T-helper 1 cell treated with Interleukin-12 subunit alpha and Interleukin-12 subunit beta and Interleukin-4 antibody, amounts not matched to agents 30 μg/mL and 1 μg/mL, for 36 hours (primary cell): ENCODE measurements around the gene APOBR.
A peak's percentile ranks its signal among the peaks of the same experiment; 100 is the strongest.
"Not testable (repeated sequence)": the region's sequence is repeated elsewhere in the genome, so short reads cannot be mapped to it uniquely, and the experiment has no call there.

Experiments
- H3K27ac Mint-ChIP-seq: one replicate; pipeline ENCODE4 v1.8.0; 2021; ENCODE audit warnings: mild to moderate bottlenecking, mixed read lengths
- H3K27me3 Mint-ChIP-seq: one replicate; pipeline ENCODE4 v1.8.0; 2021; ENCODE audit warnings: low read depth, mixed read lengths
- H3K36me3 Mint-ChIP-seq: one replicate; pipeline ENCODE4 v1.8.0; 2021; ENCODE audit warnings: low read depth, mixed read lengths
- H3K4me1 Mint-ChIP-seq: one replicate; pipeline ENCODE4 v1.8.0; 2021; ENCODE audit warnings: low read depth, mixed read lengths
- H3K4me3 Mint-ChIP-seq: one replicate; pipeline ENCODE4 v1.8.0; 2021; ENCODE audit warnings: mild to moderate bottlenecking, moderate library complexity, mixed read lengths
- H3K9me3 Mint-ChIP-seq: one replicate; pipeline ENCODE4 v1.8.0; 2021; ENCODE audit warnings: mixed read lengths

The APOBR gene

GRCh38 chr16:28494121-28494851 is at the start of gene APOBR:
Gene APOBR (plus strand): TSS chr16:28494643. CDS start chr16:28494682, 39 bp downstream.
- Mint-ChIP-seq H3K36me3 (peaks cover 26% of the 10 kb centered on the region), H3K4me1 (peaks cover 51% of the 10 kb centered on the region), H3K27me3 (no peaks in the 10 kb centered on the region), H3K27ac (peak within 1 kb of the TSS; percentile 97), H3K4me3 (peak within 1 kb of the TSS; percentile 83), H3K9me3 (no peaks in the 10 kb centered on the region)

- H3K4me3 Mint-ChIP-seq, H3K9me3 Mint-ChIP-seq, H3K27me3 Mint-ChIP-seq, H3K27ac Mint-ChIP-seq, H3K36me3 Mint-ChIP-seq, H3K4me1 Mint-ChIP-seq: not testable (repeated sequence)
These were observed 48.1 kb upstream of the APOBR start for GRCh38 chr16:28446388-28446787.

GRCh38 chr16:28447081-28447480 is 47.4 kb upstream of the APOBR start:
- not testable (repeated sequence) for H3K36me3 Mint-ChIP-seq, H3K4me1 Mint-ChIP-seq, H3K27me3 Mint-ChIP-seq, H3K27ac Mint-ChIP-seq, H3K9me3 Mint-ChIP-seq, H3K4me3 Mint-ChIP-seq

GRCh38 chr16:28473714-28474265 is 20.7 kb upstream of the APOBR start:
- peaks cover 3% of the 10 kb centered on the region for H3K4me1 Mint-ChIP-seq
- no peak overlapping the region for H3K27ac Mint-ChIP-seq
- H3K4me3 Mint-ChIP-seq = no peak overlapping the region

GRCh38 chr16:28475221-28475620 is 19.2 kb upstream of the APOBR start:
- H3K9me3 Mint-ChIP-seq = no peaks in the 10 kb centered on the region
- no peak overlapping the region for H3K27ac Mint-ChIP-seq
- H3K4me3 Mint-ChIP-seq = no peak overlapping the region
- no peaks in the 10 kb centered on the region for H3K27me3 Mint-ChIP-seq
- peaks cover 3% of the 10 kb centered on the region for H3K4me1 Mint-ChIP-seq
- H3K36me3 Mint-ChIP-seq = peaks cover 22% of the 10 kb centered on the region

More at GRCh38 chr16:28473714-28474265, 20.7 kb upstream of the APOBR start:
- H3K36me3 Mint-ChIP-seq = peaks cover 22% of the 10 kb centered on the region
- no peaks in the 10 kb centered on the region for H3K9me3 Mint-ChIP-seq
- no peaks in the 10 kb centered on the region for H3K27me3 Mint-ChIP-seq

GRCh38 chr16:28477311-28477920 is 17.0 kb upstream of the APOBR start:
- Mint-ChIP-seq H3K4me3 (no peak overlapping the region), H3K27ac (no peak overlapping the region), H3K4me1 (peaks cover 3% of the 10 kb centered on the region), H3K27me3 (no peaks in the 10 kb centered on the region), H3K9me3 (no peaks in the 10 kb centered on the region), H3K36me3 (peaks cover 24% of the 10 kb centered on the region)

- H3K9me3 Mint-ChIP-seq = no peaks in the 10 kb centered on the region
- no peak overlapping the region for H3K27ac Mint-ChIP-seq
- no peak overlapping the region for H3K4me3 Mint-ChIP-seq
- peaks cover 1% of the 10 kb centered on the region for H3K4me1 Mint-ChIP-seq
- peaks cover 26% of the 10 kb centered on the region for H3K36me3 Mint-ChIP-seq
- no peaks in the 10 kb centered on the region for H3K27me3 Mint-ChIP-seq
These were observed 15.8 kb upstream of the APOBR start for GRCh38 chr16:28478506-28479180.

GRCh38 chr16:28482026-28482425 is 12.4 kb upstream of the APOBR start:
- Mint-ChIP-seq H3K4me3 (no peak overlapping the region), H3K4me1 (no peaks in the 10 kb centered on the region), H3K27ac (no peak overlapping the region), H3K27me3 (no peaks in the 10 kb centered on the region), H3K9me3 (no peaks in the 10 kb centered on the region), H3K36me3 (peaks cover 20% of the 10 kb centered on the region)

- H3K36me3 Mint-ChIP-seq = peaks cover 22% of the 10 kb centered on the region
- not testable (repeated sequence) for H3K4me1 Mint-ChIP-seq, H3K4me3 Mint-ChIP-seq, H3K27me3 Mint-ChIP-seq, H3K9me3 Mint-ChIP-seq, H3K27ac Mint-ChIP-seq
These were observed 11.1 kb upstream of the APOBR start for GRCh38 chr16:28483361-28483760.

GRCh38 chr16:28486266-28486665 is 8.2 kb upstream of the APOBR start:
- Mint-ChIP-seq H3K4me3 (no peak overlapping the region), H3K36me3 (peaks cover 30% of the 10 kb centered on the region), H3K27me3 (no peaks in the 10 kb centered on the region), H3K27ac (no peak overlapping the region), H3K9me3 (no peaks in the 10 kb centered on the region), H3K4me1 (peaks cover 7% of the 10 kb centered on the region)

GRCh38 chr16:28491230-28491969 is 3.0 kb upstream of the APOBR start:
- Mint-ChIP-seq H3K4me3 (peak overlapping the region; percentile 93), H3K36me3 (peaks cover 31% of the 10 kb centered on the region), H3K27ac (peak overlapping the region; percentile 100), H3K9me3 (no peaks in the 10 kb centered on the region), H3K27me3 (no peaks in the 10 kb centered on the region), H3K4me1 (peaks cover 46% of the 10 kb centered on the region)

GRCh38 chr16:28491970-28492474 is 2.4 kb upstream of the APOBR start, which contains the start of gene CLN3:
Gene CLN3 (minus strand): TSS chr16:28492074. CDS start chr16:28491759, 315 bp downstream.
- H3K27me3 Mint-ChIP-seq = no peaks in the 10 kb centered on the region
- H3K27ac Mint-ChIP-seq = peak within 1 kb of the TSS; percentile 100
- H3K36me3 Mint-ChIP-seq = peaks cover 32% of the 10 kb centered on the region
- H3K4me1 Mint-ChIP-seq = peaks cover 52% of the 10 kb centered on the region
- peak within 1 kb of the TSS; percentile 93 for H3K4me3 Mint-ChIP-seq
- no peaks in the 10 kb centered on the region for H3K9me3 Mint-ChIP-seq

GRCh38 chr16:28492511-28492910 is 1.9 kb upstream of the APOBR start:
- Mint-ChIP-seq H3K4me3 (peak overlapping the region; percentile 93), H3K9me3 (no peaks in the 10 kb centered on the region), H3K27ac (peak overlapping the region; percentile 100), H3K4me1 (peaks cover 53% of the 10 kb centered on the region), H3K27me3 (no peaks in the 10 kb centered on the region), H3K36me3 (peaks cover 32% of the 10 kb centered on the region)
